HG02798 (cell line): ENCODE results near the gene AQP12A.
"Not testable (repeated sequence)": the region's sequence is repeated elsewhere in the genome, so short reads cannot be mapped to it uniquely, and the experiment has no call there.

ENCODE experiments used
- ATAC-seq: cut with Tn5 transposase; IDR thresholded peaks from one replicate; pipeline ENCODE4 v1.9.1; 2021; ENCODE audit warnings: mild to moderate bottlenecking; ENCODE audit not compliant: unreplicated experiment, poor library complexity

The AQP12A gene

DNA sequence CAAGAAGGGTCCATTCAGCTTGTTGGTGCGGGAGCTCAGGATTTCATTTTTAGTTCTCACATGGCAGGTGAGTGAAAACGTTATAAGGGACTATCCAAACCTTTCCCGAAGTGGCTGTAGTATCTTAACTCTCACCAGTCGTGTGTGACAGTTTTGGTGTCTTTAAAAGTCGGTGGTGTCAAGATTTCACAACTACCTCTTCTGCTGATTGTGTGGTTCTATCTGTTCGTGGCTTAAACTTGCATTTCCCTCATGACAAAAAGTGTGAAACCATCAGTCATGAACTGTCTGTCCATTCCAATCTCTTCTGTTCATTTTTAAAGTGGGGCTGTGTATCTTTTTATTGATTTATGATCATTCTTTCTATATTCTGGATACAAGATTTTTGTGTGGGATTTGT, 5.2 kb upstream of the AQP12A start:
- no peak for ATAC-seq

DNA sequence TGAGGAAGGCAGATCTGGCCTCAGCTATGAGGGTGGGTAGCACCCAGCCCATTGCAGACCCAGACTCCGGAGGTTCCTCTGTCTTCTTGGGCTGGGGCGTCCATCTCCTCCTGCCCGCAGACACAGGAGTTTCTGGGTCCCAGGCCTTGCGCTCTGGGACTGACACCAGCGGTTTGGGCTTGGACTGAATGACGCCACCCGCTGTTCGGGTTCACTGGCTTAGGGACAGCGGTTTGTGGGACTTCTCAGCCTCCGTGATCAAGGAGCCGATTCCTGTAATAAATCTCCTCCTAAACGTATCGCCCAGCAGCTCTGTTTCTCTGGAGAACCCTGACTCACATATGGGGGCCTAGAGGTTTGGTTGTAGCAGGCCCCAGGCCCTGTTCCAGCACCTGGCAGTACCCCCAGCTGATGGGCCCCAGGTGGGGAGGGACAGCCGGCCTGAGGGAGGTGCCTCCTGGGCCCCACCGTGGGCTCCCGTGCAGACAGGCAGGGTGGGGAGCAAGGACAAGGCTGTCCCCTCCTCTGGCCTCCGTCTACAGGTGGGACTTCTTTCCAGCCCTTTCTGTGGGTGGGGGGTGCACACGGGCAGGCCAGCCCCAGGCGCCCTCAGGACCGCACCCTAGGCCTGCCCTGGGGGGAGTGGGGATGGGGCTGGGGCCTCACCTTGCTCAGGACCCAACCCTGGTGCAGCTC, 4.5 kb upstream of the AQP12A start:
- no peak for ATAC-seq

DNA sequence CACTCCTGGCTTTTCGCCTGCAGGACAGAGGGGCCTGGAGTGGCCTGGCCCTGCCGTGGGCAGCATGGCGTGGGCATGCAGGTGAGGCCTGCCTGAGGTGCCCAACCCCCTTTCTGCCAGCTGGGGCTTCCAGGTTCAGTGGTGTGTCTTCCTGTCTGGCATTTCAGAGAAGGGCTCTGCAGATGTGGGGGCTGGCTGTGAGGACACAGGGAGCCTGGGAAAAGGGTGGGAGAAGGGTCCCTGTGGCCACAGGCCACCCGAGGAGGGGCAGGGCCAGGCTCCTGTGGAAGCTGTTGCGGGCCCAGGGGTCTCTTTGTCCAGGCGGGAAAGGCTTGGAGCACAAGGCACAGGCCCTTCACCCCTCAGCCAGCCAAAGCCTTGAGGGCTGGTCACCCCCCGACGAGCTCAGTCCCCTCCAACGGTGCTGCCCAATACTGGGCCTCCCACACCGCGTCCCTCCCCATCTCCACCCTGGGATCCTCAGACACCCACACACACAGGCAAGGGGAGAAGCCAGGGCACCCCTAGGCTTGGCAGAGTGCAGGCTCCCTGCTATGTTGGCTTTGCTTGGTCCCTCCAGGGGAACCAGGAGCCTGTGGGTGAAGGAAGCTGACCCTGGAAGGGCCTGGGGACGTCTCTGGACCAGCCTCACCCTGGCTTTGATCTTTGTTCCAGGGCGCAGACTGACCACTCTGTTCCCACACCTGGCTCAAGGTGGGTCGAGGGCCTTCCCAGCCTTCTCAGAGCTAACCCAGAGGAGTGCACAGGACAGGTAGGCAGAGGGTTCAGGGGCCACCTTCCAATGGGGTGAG, 3.7 kb upstream of the AQP12A start:
- no peak for ATAC-seq

DNA sequence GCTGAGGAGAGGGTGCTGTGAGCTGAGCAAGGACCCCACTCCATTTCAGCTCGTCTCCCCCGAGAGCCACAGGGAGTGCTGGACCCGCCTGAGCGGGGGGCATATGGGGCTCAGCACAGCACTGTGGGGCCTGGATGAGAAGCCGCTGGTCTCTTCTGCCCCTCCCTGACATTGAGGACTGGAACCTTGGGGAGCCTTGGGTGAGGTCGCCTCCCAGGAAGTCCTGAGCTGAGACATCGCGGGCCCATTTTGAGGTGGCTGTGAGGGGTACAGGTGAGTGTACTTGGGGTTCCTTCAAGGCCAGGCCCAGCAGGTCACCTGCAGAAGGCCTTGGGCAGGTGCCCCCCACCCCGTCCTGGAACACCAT, 3.1 kb upstream of the AQP12A start:
- no peak for ATAC-seq

DNA sequence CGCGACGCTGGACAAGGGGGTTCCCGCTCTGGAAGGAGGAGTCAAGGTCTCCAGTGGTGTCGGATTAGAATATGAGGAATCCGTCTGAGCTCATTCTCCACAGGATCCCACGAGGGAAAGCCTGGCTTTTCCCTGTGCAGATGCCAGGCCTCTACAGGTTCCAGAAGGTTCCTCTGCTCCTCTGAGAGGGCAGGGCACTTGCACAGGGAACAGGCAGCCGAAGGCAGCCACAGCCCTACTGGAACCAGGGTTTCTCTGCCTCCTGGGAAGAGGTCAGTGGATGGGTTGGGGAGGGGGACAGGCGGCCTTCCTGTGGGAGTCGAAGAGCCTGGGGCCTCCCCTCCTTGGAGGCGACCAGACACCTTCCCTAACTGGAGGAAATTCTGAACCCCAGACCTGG, 1.7 kb upstream of the AQP12A start:
- ATAC-seq = no peak

DNA sequence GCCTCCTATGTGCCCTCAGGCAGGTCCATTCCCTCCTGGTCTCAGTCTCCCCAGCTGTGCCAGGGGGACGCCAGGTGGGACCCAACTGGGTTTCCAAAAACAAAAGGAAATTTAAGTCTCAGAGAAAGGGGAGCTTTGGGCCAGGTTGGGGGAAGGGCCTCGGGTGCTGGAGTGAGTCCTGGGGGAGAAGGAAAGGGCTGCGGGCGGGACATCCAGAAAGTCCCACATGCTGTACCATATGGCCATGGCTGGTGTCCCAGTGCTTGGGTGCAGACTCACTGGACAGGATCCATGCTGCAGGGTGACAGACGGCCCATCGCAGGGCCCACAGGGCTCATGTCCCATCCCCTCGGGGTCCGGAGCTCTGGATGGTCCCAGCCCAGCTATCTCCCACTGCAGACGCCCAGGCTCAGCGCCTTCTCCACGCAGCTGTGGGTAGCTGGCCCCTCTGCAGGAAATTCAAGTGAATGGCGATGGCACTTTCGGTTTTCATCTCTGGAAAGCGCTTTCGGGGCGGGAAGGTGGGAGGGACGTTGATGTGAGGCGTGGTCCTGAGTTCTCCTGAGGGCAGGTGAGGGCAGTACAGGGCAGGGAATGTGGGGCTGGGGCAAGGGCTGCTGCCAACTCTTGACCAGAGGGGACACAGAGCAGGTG, 1.1 kb upstream of the AQP12A start:
- not testable (repeated sequence) for ATAC-seq

DNA sequence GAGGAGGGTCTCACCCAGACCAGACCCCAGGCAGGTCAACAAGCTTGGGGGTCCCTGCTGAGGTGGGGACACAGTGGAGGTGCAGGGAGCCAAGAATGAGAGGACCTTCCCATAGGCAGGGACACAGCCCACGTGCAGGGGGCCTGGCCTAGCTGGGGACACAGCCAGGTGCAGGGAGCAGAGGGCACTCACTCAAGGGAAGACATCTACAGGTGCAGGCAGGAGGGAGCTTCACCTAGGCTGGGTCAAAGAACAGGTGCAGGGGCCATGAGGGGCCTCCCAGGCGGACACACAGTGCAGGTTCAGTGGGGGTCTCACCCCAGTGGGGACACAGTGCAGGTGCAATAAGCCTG, 615 bp upstream of the AQP12A start:
- ATAC-seq = not testable (repeated sequence)

DNA sequence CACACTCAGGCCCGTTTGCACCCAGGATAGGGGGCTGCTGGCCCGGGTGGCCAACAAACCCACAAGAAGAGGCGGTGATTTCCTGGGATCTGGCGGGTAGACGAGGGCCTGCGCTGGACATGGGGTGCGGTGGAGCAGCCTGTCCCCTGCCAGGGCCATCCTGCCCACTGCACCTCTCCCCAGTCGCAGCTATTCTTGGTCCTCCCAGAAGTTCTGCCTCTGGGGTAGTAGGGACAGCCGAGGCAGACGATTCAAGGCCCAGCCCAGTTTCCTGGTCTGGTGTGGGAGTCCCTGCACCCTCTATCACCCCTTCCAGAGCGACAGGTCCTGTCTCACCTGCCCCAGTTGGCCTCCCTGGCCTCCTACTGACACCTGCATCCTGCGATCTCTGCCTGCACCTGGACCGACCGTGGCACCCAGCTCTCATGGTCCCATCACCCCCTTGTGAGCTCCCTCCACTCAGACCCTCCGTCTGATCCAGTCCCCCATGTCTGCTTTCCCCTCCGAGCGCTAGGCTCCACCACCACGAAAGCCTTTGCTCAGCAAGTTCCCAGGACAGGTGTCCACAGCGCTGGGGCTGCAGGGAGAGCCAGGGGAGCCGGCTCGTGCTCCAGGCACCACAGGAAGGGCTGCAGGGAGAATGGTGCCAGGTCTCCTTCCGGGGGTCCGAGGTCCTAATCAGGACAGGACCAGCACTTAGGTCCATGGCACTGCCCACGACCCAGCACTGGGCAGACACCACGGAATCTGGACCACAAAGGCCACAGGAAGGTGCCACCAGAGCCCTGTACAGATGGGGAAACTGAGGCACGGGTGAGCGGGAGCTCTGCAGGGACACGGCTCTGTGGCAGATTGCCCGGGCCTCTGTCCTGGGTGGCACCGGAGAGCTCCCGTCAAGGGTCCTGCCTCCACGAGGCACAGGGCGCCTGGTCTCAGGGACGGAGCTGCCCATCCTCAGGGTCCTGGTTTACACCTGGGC, 1.2 kb downstream of the AQP12A start:
- ATAC-seq = not testable (repeated sequence)

DNA sequence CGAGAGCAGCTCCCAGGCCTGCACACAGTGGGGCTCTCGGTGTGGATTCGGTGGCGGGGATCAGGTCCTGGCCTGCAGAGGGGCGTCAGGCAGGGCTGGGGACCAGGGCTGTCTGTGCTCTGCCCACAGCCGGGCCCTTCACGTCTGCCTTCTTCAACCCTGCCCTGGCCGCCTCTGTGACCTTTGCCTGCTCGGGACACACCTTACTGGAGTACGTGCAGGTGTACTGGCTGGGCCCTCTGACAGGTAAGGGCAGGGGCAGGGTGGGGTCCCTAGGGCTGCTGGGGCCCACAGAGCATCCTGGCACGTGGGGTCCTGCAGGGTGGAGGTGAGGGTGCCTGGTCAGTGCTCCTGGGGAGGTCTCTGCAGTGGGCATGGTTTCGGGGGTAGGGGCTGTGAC, 2.6 kb downstream of the AQP12A start:
- not testable (repeated sequence) for ATAC-seq

DNA sequence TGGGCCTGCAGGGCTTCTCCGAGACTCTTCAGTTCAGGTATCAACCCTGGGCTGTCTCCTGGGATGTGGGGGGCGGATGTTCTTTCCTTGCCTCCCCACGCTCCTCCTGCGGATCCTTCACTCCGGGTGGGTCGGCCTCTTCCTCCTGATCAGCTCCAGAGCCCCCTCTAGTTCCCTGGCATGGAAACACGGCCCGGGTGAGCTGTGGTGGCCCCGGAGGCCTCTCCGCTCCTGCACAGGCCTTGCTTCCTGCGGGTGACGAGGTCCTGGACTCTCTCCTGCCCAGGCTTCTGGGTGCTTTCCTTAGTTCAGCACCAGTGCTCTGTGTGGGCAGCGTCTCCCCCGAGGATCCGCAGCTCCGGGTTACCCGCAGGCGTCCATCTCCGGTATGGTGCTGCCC, 3.9 kb downstream of the AQP12A start:
- ATAC-seq = not testable (repeated sequence)

DNA sequence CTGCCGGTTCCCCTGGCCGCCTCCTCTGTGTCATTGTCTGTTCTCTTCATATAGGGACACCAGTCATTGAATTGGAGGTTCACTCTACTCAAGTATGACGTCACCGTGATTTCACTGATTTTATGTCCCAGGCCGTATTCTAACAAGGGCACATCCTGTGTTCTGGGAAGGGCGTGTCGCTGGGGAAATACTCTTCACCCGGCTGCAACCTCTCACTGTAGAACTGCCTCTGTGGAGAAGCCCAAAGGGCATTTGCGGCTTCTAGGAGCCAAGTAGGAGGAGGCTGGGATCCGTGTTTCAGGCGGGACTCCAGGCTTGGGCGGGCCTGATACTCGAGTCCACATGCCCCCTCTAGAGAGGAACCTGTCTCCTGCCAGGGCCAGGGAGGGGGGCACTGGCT, 4.8 kb downstream of the AQP12A start:
- ATAC-seq = not testable (repeated sequence)

DNA sequence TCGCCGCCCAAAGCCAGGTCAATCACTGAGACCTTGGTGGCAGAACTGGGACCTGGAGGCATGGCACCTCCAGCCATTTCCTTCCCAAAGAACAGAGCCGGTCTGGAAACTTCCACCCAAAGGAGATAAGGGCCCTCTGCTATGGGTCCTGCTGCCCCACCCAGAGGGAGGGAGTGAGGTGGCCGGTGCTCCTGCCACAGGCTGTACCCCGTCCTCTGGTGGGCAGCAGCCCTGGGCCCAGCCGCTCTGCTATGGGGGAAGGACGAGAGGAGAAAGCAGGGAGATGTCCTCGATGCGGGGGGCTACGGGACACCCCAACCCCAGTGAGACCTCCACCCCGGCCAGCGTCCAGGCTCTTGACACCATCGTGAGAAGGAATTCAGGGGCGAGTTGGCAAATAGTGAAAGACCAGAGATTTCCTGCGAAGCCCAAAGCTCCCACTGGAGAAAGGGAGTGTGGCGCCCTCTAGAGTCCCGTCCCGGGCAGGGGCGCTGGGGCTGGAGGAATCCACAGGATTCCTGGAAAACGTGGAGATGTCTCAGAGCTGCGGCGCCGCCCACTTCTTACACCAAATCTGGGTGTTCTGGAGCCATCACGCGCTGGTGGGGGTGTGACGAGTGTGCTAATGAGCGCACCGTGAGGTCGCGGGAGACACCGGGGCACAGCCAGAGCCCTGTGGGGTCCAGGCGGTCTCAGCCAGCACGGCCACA, 7.3 kb downstream of the AQP12A start:
- ATAC-seq = not testable (repeated sequence)

DNA sequence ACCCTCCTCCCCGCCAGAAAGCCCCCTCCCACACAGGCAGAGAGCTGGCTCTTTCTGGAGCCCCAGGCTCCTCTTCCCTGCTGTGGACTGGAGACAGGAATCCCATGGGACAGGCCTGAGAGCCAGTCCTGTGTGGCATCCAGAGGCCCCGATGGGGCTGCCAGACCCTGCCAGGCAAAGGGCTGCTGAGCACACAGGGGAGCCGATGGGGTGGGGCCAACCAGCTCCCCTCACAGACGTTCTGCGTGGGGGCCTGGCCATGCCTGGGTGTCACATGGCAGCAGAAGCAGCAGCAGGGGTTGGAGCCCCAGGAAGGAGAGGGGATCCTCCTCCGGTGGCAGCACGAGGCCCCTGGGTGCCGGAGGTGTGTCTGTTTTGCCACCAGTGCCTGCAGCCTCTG, 8.2 kb downstream of the AQP12A start:
- ATAC-seq = not testable (repeated sequence)

DNA sequence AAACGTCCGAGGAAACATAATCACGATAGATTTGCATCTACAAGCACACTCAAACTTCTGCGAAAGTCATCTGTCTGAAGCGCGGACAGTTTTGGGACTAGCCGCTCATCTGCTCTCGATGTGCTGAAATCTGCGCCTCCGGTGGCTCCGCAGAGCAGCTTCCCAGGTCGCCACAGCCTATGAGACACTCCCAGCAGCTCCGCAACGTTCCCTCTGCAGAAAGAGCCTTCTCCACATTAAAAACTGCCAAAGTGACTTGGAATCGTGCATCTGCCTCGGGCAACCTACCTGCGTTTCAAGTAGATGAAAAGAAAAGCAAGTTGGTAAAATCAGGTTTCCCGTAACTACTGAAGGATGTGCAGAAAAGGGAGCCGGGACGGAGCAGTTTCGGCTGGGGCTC, 8.9 kb downstream of the AQP12A start:
- not testable (repeated sequence) for ATAC-seq

DNA sequence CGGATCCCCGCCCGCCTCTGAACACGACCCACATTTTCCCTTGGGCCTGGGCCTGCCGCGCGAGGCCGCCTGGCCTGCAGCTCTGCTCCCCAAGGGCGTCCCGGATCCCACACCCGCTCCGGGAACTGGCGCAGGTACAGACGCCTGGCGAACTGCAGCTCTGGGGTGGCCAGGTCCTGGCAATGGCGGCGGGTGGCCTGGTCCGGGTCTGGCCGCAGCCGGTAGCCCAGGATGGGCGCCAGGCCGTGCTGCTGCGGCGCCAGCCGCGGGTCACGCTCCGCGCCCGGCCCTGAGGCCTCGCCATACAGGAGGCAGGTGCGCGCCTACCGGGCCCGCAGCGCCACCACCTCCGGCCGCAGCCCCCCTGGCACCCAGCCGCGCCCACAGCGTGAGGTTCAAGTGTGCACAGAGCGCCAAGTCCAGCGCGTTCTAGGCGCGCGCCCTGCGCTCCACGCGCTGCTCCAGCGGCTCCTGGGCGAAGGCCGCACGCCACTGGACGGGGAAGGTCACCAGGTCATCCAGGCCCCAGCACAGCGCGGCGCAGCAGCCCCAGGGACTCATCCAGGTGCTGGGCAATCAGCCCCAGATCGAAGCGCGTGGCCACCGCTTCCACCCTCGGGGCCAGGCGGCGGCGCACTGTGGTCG, 9.5 kb downstream of the AQP12A start:
- no peak for ATAC-seq

DNA sequence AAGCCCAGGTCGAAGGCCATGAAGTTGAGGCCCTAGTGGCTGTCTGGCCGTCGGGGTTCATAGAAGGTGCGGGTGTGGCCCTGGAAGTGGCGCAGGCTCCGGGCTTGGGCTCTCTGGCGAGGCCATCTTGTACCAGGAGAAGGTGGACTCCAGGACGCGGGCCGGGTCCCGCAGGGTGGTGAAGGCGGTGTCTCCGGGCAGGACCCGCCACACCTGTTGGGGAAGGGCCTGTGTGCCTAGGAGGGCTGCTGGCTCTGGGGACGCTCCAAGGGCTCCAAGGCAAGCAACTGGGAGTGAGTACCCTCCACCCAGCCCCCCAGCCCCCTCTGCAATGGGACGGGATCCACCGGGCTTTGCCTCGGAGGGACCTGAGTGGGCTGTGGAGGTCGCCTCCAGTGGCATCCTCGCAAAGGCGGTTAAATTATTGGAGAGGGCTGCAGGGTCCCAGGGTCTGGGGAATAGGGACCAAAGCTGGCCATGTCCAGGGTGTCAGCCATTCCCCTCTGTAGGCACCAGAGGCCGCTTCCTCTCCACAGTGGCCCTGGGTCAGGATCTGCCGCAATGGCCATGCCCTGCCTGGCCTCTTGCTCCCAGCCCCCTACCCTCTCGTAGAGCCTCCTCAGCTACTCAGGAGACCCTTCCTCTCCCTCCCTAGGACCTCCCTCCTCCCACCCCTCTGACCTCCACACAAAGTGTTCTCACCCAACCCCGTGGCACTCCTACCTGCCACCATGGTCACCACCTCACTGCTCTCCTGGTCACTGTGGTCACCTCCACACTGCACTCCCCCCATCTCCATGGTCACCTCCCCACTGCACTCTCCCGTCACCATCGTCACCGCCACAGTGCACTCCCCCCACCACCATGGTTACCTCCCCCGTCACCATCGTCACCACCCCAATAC, 10.3 kb downstream of the AQP12A start:
- no peak for ATAC-seq

DNA sequence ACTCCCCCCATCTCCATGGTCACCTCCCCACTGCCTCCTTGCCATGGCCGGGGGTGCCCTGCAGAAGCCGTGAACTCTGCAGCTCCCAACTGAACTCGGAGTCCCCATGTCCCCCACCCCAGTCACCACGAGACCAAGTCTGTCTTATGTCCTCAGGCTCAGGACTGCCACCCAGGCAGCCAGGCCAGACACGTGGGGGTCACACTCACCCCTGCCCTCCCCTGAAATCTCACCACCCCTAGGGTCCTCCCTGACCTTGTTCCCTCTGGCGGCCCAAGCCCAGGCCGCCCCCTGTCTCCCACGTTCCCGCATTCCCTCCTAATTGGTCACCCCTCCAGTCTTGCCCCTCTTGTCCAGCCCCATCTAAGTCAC, 11.0 kb downstream of the AQP12A start:
- no peak for ATAC-seq
